A673 (cell line): ENCODE measurements around the gene GRHPR.

Experiments
- EZH2 ChIP-seq: fragments of 200-600 bp; sonication (generic); IDR thresholded peaks from 2 replicates; pipeline ENCODE4 v1.6.1; 2017; ENCODE audit warnings: borderline replicate concordance, low read depth, mild to moderate bottlenecking, mixed read lengths, antibody characterized with exemption, low read length; ENCODE audit not compliant: poor library complexity, severe bottlenecking
- TF ChIP-seq, protein P1 (sequence below): fragments of 300-800, 200-600 bp; sonication (generic); conservative IDR thresholded peaks from 2 replicates; pipeline ENCODE4 v1.5.1; 2017; ENCODE audit warnings: low read depth, mild to moderate bottlenecking, antibody characterized with exemption, low read length, moderate library complexity, mixed read lengths

DNA sequence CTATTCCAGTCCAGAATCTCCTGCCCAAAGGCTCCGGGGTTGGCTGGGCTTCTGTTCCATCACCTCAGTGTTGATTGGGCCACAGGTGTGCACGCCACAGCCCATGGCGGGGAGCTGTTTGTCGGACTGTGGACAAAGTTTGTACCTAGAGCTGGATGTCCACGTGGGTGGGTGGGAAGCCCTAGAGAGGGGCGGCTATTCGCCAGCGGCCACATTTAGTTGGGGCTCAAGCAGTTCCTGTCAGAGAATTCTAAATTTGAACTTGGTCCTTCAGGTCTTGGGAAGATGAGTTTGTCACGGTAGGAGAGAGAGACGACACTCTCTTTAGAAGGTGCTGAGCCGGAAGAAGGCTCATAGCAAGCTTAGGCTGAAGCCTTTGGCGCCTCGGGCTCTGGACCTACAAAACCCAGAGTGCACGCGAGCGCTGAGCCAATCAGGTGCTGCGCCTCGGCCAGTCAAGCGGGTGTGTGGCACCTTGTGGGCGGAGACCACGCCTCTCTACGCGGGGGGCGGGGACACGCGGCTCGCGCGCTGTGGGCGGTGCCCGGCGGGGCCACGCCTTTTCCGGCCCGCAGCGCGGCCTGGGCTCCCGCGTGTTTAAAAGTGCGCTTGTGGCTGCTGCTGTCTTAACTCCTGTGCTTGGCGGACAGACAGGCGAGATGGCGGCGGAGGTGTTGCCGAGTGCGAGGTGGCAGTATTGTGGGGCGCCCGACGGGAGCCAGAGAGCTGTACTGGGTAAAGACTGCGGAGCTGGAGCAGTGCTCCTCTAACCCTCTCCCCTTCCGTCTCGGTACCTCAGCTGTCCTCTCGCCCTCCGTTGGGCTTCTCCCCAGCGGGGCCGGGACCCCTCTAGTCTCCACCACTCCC lies 63.1 kb downstream of the GRHPR start, which contains the start of gene POLR1E:
- TF ChIP-seq, protein P1, sequence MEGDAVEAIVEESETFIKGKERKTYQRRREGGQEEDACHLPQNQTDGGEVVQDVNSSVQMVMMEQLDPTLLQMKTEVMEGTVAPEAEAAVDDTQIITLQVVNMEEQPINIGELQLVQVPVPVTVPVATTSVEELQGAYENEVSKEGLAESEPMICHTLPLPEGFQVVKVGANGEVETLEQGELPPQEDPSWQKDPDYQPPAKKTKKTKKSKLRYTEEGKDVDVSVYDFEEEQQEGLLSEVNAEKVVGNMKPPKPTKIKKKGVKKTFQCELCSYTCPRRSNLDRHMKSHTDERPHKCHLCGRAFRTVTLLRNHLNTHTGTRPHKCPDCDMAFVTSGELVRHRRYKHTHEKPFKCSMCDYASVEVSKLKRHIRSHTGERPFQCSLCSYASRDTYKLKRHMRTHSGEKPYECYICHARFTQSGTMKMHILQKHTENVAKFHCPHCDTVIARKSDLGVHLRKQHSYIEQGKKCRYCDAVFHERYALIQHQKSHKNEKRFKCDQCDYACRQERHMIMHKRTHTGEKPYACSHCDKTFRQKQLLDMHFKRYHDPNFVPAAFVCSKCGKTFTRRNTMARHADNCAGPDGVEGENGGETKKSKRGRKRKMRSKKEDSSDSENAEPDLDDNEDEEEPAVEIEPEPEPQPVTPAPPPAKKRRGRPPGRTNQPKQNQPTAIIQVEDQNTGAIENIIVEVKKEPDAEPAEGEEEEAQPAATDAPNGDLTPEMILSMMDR, result no peak
- no peak for TF ChIP-seq EZH2
